ENCODE data around the gene FBRSL1.

GRCh38 chr12:132537836-132538662 lies 48.1 kb downstream of the FBRSL1 start:
- TF ChIP-seq CTCF (IDR thresholded peaks at IDR 0.05) = no peak
- TF ChIP-seq POLR2A (IDR thresholded peaks at IDR 0.05) = no peak
- TF ChIP-seq POLR2AphosphoS5 (IDR thresholded peaks at IDR 0.05) = no peak

Data from sigmoid colon (tissue), 4 donors.